Lower lobe of right lung (tissue), 2 donors: ENCODE results near the gene TPCN2. TPM values are rescaled to one million over a fixed set of nuclear protein-coding genes. Genes with fewer than 3 reads are reported as not detected.
A peak's percentile ranks its signal among the peaks of the same experiment; 100 is the strongest.

ENCODE experiments used
- ATAC-seq, 2 donors: fragments of 200-7000 bp; cut with Tn5 transposase; one replicate each; pipeline ENCODE4 v1.9.1; 2020 to 2022; ENCODE audit warnings: mild to moderate bottlenecking in 2 of 2, moderate library complexity in 2 of 2
- DNase-seq: peaks from one replicate; pipeline ENCODE4 v3.0.0-alpha.2; 2020
- H3K27ac ChIP-seq: fragments of 200-600 bp; one replicate; pipeline ENCODE4 v1.8.0; 2022
- H3K27me3 ChIP-seq: fragments of 200-600 bp; one replicate; pipeline ENCODE4 v1.8.0; 2022; ENCODE audit warnings: low read depth
- H3K36me3 ChIP-seq: fragments of 200-600 bp; one replicate; pipeline ENCODE4 v1.8.0; 2022; ENCODE audit warnings: mild to moderate bottlenecking
- H3K4me1 ChIP-seq: fragments of 200-600 bp; one replicate; pipeline ENCODE4 v1.8.0; 2022
- H3K4me3 ChIP-seq: fragments of 200-600 bp; one replicate; pipeline ENCODE4 v1.8.0; 2022; ENCODE audit warnings: mild to moderate bottlenecking
- H3K9me3 ChIP-seq: fragments of 200-600 bp; one replicate; pipeline ENCODE4 v1.8.0; 2022
- CTCF ChIP-seq: fragments of 200-600 bp; IDR thresholded peaks from one replicate; pipeline ENCODE4 v1.8.0; 2022; ENCODE audit warnings: antibody characterized with exemption, mild to moderate bottlenecking
- intact Hi-C: fragments of 100-400 bp; cut with DNase I; formaldehyde crosslinking; loops from one replicate; pipeline ENCODE4 v1.11.0; 2022
- total RNA-seq: library from RNA; stranded (reverse); fragmentation: NEBNext Ultra II Directional; extraction: Animal tissue kit (Norgen Biotek cat#: 25700); gene quantifications from one replicate; pipeline ENCODE4 v1.2.1, GENCODE V29; 2021
- donor health status: DM: no; HTN: yes; CAD: no; lungs with severe emphysema.

The TPCN2 gene
- total RNA-seq, 1 donor from 2014 or later: 18.2 TPM

GRCh38 chr11:69164824-69165223 lies 116.1 kb downstream of the TPCN2 start:
- DNase-seq (no peak), ATAC-seq (no peak)
- Histone ChIP-seq H3K27ac (no peak overlapping the region), H3K4me1 (peaks cover 10% of the 10 kb centered on the region), H3K4me3 (no peak overlapping the region), H3K27me3 (no peaks in the 10 kb centered on the region), H3K9me3 (no peaks in the 10 kb centered on the region), H3K36me3 (no peaks in the 10 kb centered on the region)
- intact Hi-C loops: no loop called here
- no peak for TF ChIP-seq CTCF

GRCh38 chr11:69165775-69166174 lies 117.0 kb downstream of the TPCN2 start:
- TF ChIP-seq CTCF: no peak

GRCh38 chr11:69166218-69167115 lies 117.7 kb downstream of the TPCN2 start:
- intact Hi-C loops: no loop called here
- H3K36me3 ChIP-seq: no peaks in the 10 kb centered on the region
- no peak overlapping the region for H3K4me3 ChIP-seq
- peak; percentile 58 to 63 for ATAC-seq
- H3K9me3 ChIP-seq: no peaks in the 10 kb centered on the region
- no peak for DNase-seq
- no peak overlapping the region for H3K27ac ChIP-seq
- no peak for TF ChIP-seq CTCF
- no peaks in the 10 kb centered on the region for H3K27me3 ChIP-seq
- peaks cover 10% of the 10 kb centered on the region for H3K4me1 ChIP-seq

More at GRCh38 chr11:69165775-69166174, 117.0 kb downstream of the TPCN2 start:
- no peaks in the 10 kb centered on the region for H3K36me3 ChIP-seq
- intact Hi-C loops: no loop called here
- DNase-seq: no peak
- no peaks in the 10 kb centered on the region for H3K9me3 ChIP-seq
- ATAC-seq: no peak
- no peaks in the 10 kb centered on the region for H3K27me3 ChIP-seq
- peaks cover 10% of the 10 kb centered on the region for H3K4me1 ChIP-seq
- no peak overlapping the region for H3K27ac ChIP-seq
- H3K4me3 ChIP-seq: no peak overlapping the region

- intact Hi-C loops: no loop called here
- DNase-seq: no peak
- TF ChIP-seq CTCF: no peak
- H3K27ac ChIP-seq: no peak overlapping the region
- no peak overlapping the region for H3K4me3 ChIP-seq
- peak in 1 of 2 donors; percentile 19 for ATAC-seq
- H3K36me3 ChIP-seq: no peaks in the 10 kb centered on the region
- no peaks in the 10 kb centered on the region for H3K27me3 ChIP-seq
- no peaks in the 10 kb centered on the region for H3K9me3 ChIP-seq
- peaks cover 10% of the 10 kb centered on the region for H3K4me1 ChIP-seq
Measured at GRCh38 chr11:69167130-69167915, 118.6 kb downstream of the TPCN2 start.

- H3K9me3 ChIP-seq: no peaks in the 10 kb centered on the region
- no peaks in the 10 kb centered on the region for H3K36me3 ChIP-seq
- no peak overlapping the region for H3K27ac ChIP-seq
- H3K27me3 ChIP-seq: no peaks in the 10 kb centered on the region
- intact Hi-C loops: no loop called here
- ATAC-seq (peak; percentile 34 to 51), DNase-seq (no peak)
- no peak overlapping the region for H3K4me3 ChIP-seq
- peaks cover 10% of the 10 kb centered on the region for H3K4me1 ChIP-seq
- TF ChIP-seq CTCF: no peak
Measured at GRCh38 chr11:69167916-69168691, 119.4 kb downstream of the TPCN2 start.
